Ascending aorta (tissue), 2 donors: ENCODE results near the gene ZNF629. TPM values are rescaled to one million over a fixed set of nuclear protein-coding genes. Genes with fewer than 3 reads are reported as not detected.
A peak's percentile ranks its signal among the peaks of the same experiment; 100 is the strongest.

Source experiments
- DNase-seq, 2 donors: peaks; one replicate each; pipeline ENCODE4 v3.0.0-alpha.2; 2019; ENCODE audit warnings: low spot score in 2 of 2
- H3K27ac ChIP-seq, 2 donors: fragments of 200-600 bp; sonication (generic); one replicate each; pipeline ENCODE4 v1.5.1; 2016 to 2017; ENCODE audit warnings: mild to moderate bottlenecking in 1 of 2
- H3K27me3 ChIP-seq: fragments of 200-600 bp; sonication (generic); one replicate; pipeline ENCODE4 v1.5.1; 2017
- H3K36me3 ChIP-seq, 2 donors: fragments of 200-600 bp; sonication (generic); one replicate each; pipeline ENCODE4 v1.5.1; 2016
- H3K4me1 ChIP-seq, 2 donors: fragments of 200-600 bp; sonication (generic); one replicate each; pipeline ENCODE4 v1.5.1; 2016 to 2017; ENCODE audit warnings: mild to moderate bottlenecking in 1 of 2
- H3K4me3 ChIP-seq, 2 donors: fragments of 200-600 bp; sonication (generic); one replicate each; pipeline ENCODE4 v1.5.1; 2016 to 2017; ENCODE audit warnings: mild to moderate bottlenecking in 1 of 2
- H3K9me3 ChIP-seq, 2 donors: fragments of 200-600 bp; sonication (generic); one replicate each; pipeline ENCODE4 v1.5.1; 2016
- CTCF ChIP-seq, 3 experiments: fragments of 200-600 bp in 2 of 3; fragments of 450-650 bp in 1 of 3; sonication (generic) in 2 of 3; IDR thresholded peaks; one replicate each; pipeline ENCODE4 v1.5.1; 2016 to 2019; ENCODE audit warnings: antibody characterized with exemption in 3 of 3, mild to moderate bottlenecking in 1 of 3, moderate library complexity in 1 of 3
- intact Hi-C: fragments of 100-400 bp; cut with DNase I; formaldehyde crosslinking; loops from one replicate; pipeline ENCODE4 v1.15.1; 2023
- total RNA-seq: library from RNA; depleted of rRNA; stranded (reverse); fragments of >200 nt; gene quantifications from one replicate; pipeline ENCODE4 v1.1.0, GENCODE V29; 2016

Gene ZNF629
- total RNA-seq, 1 donor from 2014 or later = 12.3 TPM

DNA sequence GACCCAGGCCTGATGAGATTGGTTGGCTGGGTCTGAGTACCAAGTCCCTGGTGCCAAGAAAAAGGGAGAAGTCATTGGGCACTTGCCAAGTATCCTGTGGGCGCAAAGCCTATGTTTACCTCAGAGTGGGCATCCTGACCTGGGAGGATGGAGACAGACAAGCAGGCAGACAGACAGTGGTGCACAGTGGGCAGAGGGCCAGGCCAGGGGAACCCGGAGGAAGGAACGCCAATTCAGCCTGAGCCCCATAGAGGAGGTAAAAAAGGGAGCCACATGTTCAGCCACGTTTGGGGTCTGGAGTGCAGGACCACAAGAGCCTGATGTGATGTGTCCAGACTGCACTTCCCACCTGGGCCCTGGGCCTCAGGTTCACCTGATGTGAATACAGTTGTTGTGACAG lies 33.4 kb downstream of the ZNF629 start:
- TF ChIP-seq CTCF (IDR thresholded peaks at IDR 0.05) = no peak
- H3K4me1 ChIP-seq = no peaks in the 10 kb centered on the region
- no peaks in the 10 kb centered on the region for H3K9me3 ChIP-seq
- intact Hi-C loops = no loop called here
- H3K27me3 ChIP-seq = no peaks in the 10 kb centered on the region
- H3K36me3 ChIP-seq = peaks cover 15 to 49% of the 10 kb centered on the region in 2 donors
- H3K27ac ChIP-seq = no peak overlapping the region
- peak in 1 of 2 donors; percentile 56 for DNase-seq
- H3K4me3 ChIP-seq = no peak overlapping the region

DNA sequence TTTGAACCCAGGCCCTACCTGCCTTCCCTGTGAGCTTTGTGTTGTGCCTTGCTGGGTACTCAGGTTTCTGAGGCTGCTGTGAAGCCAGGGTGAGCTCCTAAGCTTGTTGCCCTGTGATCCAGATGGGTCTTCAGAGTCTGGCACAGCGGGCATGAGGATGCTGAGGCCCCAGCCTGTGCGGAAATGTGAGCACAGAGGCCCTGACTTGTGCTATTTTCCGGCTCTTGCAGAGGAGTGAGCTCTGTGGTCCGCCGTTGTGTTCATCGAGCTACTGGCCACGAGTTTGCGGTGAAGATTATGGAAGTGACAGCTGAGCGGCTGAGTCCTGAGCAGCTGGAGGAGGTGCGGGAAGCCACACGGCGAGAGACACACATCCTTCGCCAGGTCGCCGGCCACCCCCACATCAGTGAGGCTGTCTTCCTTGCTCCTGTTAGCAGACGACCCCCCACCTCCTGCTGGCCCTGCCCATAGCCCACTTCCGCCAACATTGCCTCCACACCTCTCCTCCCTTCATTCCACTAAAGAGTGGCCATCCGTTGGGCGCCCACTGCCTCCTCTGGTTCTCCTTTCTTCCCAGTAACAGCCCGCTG lies 36.0 kb downstream of the ZNF629 start:
- no peaks in the 10 kb centered on the region for H3K27me3 ChIP-seq
- intact Hi-C loops = no loop called here
- no peak overlapping the region for H3K27ac ChIP-seq
- H3K4me1 ChIP-seq = peaks cover 7 to 8% of the 10 kb centered on the region in 2 donors
- no peaks in the 10 kb centered on the region for H3K9me3 ChIP-seq
- H3K36me3 ChIP-seq = peaks cover 9 to 37% of the 10 kb centered on the region in 2 donors
- H3K4me3 ChIP-seq = no peak overlapping the region
- TF ChIP-seq CTCF (IDR thresholded peaks at IDR 0.05) = no peak
- DNase-seq = no peak

DNA sequence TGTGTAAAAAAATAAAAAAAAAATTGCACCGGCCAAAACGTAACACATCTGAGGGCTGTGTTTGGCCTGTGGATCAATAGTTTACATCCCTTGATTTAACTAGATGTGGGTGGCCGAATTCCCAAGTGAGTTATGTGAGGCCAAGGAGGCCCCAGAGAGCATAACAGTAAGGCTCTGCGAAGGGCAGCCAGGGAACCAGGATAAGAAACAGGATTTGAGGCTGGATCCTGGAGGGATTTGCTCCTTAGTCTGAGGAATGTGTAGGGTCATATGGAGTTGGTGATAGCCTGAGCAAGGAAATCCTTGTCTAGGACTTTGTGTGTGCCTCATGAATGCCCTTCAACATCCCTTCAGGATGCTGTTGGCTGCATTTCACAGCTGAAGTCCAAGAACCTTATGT lies 36.8 kb downstream of the ZNF629 start:
- H3K36me3 ChIP-seq = peaks cover 9 to 34% of the 10 kb centered on the region in 2 donors
- no peaks in the 10 kb centered on the region for H3K27me3 ChIP-seq
- no peak overlapping the region for H3K27ac ChIP-seq
- intact Hi-C loops = no loop called here
- peaks cover 7 to 8% of the 10 kb centered on the region in 2 donors for H3K4me1 ChIP-seq
- TF ChIP-seq CTCF (IDR thresholded peaks at IDR 0.05) = no peak
- H3K4me3 ChIP-seq = no peak overlapping the region
- no peaks in the 10 kb centered on the region for H3K9me3 ChIP-seq
- DNase-seq = no peak

- Histone ChIP-seq H3K27ac (peak overlapping the region; percentile 69 to 83), H3K9me3 (no peaks in the 10 kb centered on the region), H3K4me1 (peaks cover 7 to 8% of the 10 kb centered on the region in 2 donors), H3K27me3 (no peaks in the 10 kb centered on the region), H3K4me3 (peak overlapping the region; percentile 84 to 99), H3K36me3 (peaks cover 17 to 28% of the 10 kb centered on the region in 2 donors)
- intact Hi-C loops = loop anchor here (1.0 to 5.0 kb wide), 3 partner anchors 13 to 92 kb away; partner anchors contain the start of genes CFAP119, FBRS, RNF40 and SRCAP
- no peak for TF ChIP-seq CTCF (IDR thresholded peaks at IDR 0.05)
- DNase-seq = no peak
Observed at GRCh38 chr16:30748634-30749445, 38.2 kb downstream of the ZNF629 start.

DNA sequence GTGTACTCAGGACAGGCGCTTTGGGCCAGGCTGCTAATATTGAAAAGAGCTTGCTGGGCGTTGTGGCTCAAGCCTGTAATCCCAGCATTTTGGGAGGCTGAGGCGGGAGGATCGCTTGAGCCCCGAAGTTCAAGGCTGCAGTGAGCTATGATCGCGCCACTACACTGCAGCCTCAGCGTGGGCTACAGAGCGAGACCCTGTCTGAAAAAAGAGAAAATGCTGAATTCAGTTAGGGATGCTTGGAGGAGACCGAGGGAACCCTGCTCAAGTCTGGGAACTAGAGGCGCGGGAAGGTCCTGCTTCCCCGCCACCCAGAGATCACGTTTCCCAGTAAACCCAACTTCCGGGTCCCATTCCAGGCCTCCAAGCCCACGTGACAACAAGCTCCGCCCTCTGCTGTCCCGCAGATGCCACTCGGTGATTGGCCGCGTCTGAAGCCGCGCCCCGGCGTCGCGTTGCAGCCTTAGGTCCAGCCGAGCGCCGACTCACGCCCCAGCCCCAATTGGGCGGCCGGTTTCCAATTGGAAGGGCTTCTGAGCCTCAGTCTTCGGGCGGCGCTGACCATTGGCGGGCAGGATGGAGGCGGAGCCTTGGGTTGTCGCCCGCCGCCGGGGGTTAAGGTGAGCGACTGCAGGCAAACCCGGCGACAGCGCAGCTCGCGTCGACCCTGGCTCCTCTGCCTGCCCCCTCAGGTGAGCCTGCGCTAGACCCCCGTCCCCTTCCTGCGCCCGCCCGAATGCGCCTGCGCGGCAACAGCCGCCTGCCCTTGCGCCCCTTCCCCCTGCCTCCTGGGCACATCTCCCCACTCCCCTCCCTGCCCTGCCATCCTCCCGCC lies 39.0 kb downstream of the ZNF629 start, which contains the start of gene PHKG2:
TSS of gene PHKG2 (plus strand) at position 627 of the 835 bp plus-strand sequence. CDS start 396 bp downstream, outside the sequence.
- Histone ChIP-seq H3K4me1 (peaks cover 7 to 8% of the 10 kb centered on the region in 2 donors), H3K4me3 (peak within 1 kb of the TSS; percentile 84 to 99), H3K9me3 (no peaks in the 10 kb centered on the region), H3K27ac (peak within 1 kb of the TSS; percentile 87), H3K27me3 (no peaks in the 10 kb centered on the region), H3K36me3 (peaks cover 17 to 23% of the 10 kb centered on the region in 2 donors)
- TF ChIP-seq CTCF (IDR thresholded peaks at IDR 0.05) = no peak
- DNase-seq = peak; percentile 97 to 99
- intact Hi-C loops = loop anchor here (1.0 to 5.0 kb wide), 3 partner anchors 14 to 91 kb away; partner anchors contain the start of genes CFAP119, FBRS, RNF40 and SRCAP
